SK-MEL-5 (cell line): ENCODE measurements around the gene RIPPLY2. TPM values are rescaled to one million over a fixed set of nuclear protein-coding genes. Genes with fewer than 3 reads are reported as not detected.
"Not testable (repeated sequence)": the region's sequence is repeated elsewhere in the genome, so short reads cannot be mapped to it uniquely, and the experiment has no call there.

Experiments used
- DNase-seq: peaks from one replicate; pipeline ENCODE4 v3.0.0-alpha.2; 2016; ENCODE audit warnings: low read depth, low spot score
- in situ Hi-C: cut with HindIII; loops from 2 replicates; pipeline ENCODE4 v1.10.0; 2016; ENCODE audit warnings: low sequenced_read_pairs, high pct_unique_total_duplicates, low pct_unique_long_range_greater_than_20kb
- total RNA-seq: library from RNA; depleted of rRNA; stranded (reverse); fragments of >200 nt; shearing (Covaris generic); gene quantifications from 2 replicates; pipeline ENCODE4 v1.2.3, GENCODE V29; 2014; rRNA removed

The RIPPLY2 gene
- total RNA-seq, 1 experiment from 2014 or later, result 3.8 TPM

DNA sequence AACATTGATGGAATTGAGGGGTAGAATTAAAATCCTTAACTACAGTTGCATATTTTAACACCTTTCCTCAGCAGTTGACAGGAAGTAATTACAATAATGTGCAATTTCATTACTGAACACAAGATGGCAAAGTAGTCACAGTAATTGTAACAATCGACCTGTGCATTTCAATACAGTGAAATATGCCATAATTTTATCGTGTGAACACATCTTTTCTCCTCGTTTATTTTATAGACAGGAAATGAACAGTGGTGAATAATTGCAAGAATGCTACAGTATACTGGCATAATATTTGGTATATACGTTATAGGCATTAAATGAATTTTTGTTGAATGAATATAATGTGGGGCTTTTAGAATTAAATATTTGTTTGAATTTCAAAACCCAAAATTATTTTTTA lies 31.4 kb downstream of the RIPPLY2 start:
- peak; percentile 66 for DNase-seq
- in situ Hi-C loops, result no loop called here

DNA sequence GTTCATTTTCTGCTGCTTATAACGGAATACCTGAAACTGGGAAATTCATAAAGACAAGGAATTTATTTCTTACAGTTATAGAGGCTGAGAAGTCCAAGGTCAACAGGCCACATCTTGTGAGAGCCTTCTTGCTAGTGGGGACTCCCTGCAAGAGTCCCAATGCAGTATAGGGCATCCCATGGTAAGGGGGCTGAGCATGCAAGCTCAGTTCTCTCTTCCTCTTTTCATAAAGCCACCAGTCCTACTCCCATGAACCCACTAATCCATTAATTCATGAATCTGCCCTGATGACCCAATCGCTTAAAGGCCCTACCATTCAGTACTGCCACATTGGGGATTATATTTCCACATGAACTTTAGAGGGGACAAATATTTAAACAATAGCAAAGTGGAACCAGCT lies 32.8 kb downstream of the RIPPLY2 start:
- in situ Hi-C loops, result no loop called here
- no peak for DNase-seq

DNA sequence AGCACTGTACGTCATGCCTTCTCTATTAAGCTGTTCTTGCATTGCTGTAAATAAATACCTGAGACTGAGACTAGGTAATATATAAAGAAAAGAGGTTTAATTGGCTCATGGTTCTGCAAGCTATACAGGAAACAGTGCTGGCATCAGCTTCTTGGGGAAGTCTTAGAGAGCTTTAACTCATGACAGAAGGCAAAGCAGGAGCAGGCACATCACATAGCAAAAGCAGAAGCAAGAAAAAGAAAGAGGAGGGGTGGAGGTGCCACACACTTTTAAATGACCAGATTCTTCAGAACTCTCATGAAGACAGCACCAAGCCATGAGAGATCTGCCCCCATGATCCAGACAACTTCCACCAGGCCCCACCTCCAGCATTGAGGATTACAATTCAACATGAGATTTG lies 36.5 kb downstream of the RIPPLY2 start:
- no peak for DNase-seq
- in situ Hi-C loops, result no loop called here

DNA sequence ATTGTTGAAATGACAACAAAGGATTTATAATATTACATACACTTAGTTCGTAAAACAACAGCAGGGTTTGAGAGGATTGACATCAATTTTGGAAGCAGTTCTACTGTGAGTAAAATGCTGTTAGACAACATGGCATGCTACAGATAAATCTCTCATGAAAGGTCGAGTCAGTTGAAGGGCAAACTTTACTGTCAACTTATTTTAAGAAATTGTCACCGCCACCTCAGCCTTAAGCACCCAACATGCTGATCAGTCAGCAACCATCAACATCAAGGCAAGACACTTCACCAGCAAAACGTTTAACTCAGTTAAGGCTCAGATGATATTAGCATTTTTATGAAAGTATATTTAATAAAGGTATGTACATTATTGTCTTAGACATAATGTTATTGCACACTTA lies 37.4 kb downstream of the RIPPLY2 start:
- no peak for DNase-seq
- in situ Hi-C loops, result no loop called here

DNA sequence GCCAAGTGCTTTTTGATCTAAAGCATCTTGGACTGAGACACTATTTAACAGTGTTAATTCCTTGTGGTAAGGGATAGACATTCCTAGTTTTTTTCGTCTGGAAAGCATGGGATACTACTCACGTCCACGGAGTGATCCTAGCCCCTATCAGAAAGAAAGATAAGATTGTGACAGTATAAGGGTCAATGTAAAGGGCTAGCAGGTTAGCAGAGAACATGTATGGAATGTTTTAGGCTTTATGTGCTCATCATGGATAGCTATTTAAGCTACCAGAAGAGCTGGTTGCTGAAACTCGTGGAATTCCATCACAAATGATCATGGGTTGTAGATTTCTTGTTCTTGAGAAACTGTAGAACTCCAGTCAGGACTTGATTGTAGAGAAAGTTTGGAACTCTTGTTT lies 38.4 kb downstream of the RIPPLY2 start:
- no peak for DNase-seq
- in situ Hi-C loops, result no loop called here

DNA sequence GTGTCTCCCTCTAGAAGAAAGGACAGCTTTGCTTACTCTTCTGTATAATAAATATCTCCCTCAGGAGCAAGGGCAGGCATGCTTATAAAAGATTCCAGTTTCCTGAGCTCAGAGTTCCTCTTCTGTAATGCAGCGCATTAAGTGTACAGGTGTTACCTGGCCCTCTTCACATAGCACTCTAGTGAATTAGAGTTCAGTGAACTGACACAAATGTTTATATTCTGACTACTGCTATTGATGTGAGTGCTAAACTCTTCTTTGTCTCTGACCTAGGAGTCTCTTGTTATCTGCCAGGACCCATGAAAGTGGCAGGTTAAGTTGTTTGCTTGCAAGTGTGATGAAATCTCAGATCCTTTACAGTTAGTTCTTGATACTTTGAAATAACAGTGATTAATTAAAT lies 39.9 kb downstream of the RIPPLY2 start:
- DNase-seq, result no peak
- in situ Hi-C loops, result no loop called here

DNA sequence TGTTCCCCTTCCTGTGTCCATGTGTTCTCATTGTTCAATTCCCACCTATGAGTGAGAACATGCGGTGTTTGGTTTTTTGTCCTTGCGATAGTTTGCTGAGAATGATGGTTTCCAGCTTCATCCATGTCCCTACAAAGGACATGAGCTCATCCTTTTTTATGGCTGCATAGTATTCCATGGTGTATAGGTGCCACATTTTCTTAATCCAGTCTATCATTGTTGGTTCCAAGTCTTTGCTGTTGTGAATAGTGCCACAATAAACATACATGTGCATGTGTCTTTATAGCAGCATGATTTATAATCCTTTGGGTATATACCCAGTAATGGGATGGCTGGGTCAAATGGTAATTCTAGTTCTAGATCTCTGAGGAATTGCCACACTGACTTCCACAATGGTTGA lies 43.9 kb downstream of the RIPPLY2 start:
- DNase-seq, in situ Hi-C loops: not testable (repeated sequence)

DNA sequence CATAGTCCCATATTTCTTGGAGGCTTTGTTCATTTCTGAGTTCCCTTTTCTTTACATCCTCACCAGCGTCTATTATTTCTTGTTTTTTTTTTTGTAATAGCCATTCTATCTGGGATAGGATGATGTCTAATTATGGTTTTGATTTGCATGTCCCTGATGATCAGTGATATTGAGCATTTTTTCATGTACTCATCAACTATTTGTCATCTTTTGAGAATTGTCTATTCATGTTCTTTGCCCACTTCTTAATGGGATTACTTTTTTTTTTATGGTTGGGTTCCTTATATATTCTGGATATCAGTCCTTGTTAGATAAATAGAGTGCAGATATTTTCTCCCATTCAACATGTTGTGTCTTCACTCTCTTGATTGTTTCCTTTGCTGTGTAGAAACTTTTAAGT lies 48.5 kb downstream of the RIPPLY2 start:
- no peak for DNase-seq
- in situ Hi-C loops, result no loop called here

DNA sequence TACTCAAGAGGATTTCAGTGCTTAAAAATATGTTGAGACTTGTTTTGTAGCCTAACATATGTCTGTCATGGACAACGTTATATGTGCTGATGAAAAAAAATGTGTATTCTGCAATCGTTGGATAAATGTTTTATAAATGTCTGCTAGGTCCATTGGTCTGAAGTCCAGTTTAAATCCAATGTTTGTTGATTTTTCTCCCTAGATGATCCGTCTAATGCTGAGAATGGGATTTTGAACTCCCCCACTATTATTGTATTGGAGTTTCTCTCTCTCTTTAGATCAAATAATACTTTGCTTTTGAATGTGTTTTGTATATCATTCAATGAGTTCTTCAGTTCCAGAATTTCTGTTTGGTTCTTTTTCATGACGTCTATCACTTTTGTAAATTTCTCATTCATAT lies 51.2 kb downstream of the RIPPLY2 start:
- in situ Hi-C loops, result no loop called here
- no peak for DNase-seq

DNA sequence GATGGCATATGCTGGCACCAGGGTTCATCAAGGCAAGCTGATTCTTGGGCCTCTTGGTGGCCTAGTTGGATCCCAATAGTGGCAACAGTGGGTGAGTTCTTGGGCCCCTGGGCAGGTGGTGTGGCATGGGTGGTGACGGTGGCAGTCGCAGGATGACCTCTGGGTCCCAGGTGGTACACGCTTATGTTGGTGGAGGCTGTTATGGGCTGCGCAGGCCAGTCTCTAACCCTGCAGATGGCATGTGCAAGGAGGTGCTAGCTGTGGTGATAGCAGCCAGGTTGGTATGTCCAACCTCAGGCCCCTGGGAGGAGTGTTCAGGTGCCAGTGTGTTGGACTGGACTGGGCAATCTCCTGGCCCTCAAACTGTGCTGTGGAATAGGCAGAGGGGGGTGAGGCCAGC lies 52.5 kb downstream of the RIPPLY2 start:
- no peak for DNase-seq
- in situ Hi-C loops, result no loop called here

Other genes with a start within 250 kb of the RIPPLY2 start
- 0.05 and 0.08 TPM in 2 replicates for gene SNAP91, start 144.3 kb upstream of the RIPPLY2 start, total RNA-seq
- gene CYB5R4, start 6.3 kb downstream of the RIPPLY2 start, total RNA-seq, result 14.5 and 16.5 TPM in 2 replicates
- 0.18 and 0.67 TPM in 2 replicates for gene MRAP2, start 180.4 kb downstream of the RIPPLY2 start, total RNA-seq